Measurements from ENCODE around the gene TBC1D24. TPM values are rescaled to one million over a fixed set of nuclear protein-coding genes. Genes with fewer than 3 reads are reported as not detected.

TBC1D24 gene
- total and polyA plus RNA-seq, 2 donors (not counting 1 experiment from before 2014, with no cell fraction given), result 6.3 to 10.9 TPM

GRCh38 chr16:2516391-2517240 lies 41.7 kb downstream of the TBC1D24 start:
- H3K79me2 ChIP-seq (ENCODE audit: control insufficient read depth, insufficient read depth, low read length), result peaks cover 67% of the 10 kb centered on the region
- H3K4me2 ChIP-seq (ENCODE audit: extremely low read depth, insufficient read depth, low read length), result peak overlapping the region; percentile 89
- H3K4me1 ChIP-seq (ENCODE audit: control insufficient read depth, extremely low read depth, insufficient read depth, low read length), result peaks cover 20% of the 10 kb centered on the region
- H3K36me3 ChIP-seq (ENCODE audit: control insufficient read depth, insufficient read depth, low read length), result peaks cover 8% of the 10 kb centered on the region
- H3K27me3 ChIP-seq (ENCODE audit: control insufficient read depth, insufficient read depth, low read length), result no peaks in the 10 kb centered on the region
- no peak overlapping the region for H3K9ac ChIP-seq (ENCODE audit: insufficient read depth, low read length)
- no peak overlapping the region for H3K27ac ChIP-seq (ENCODE audit: insufficient read depth, low read length)
- H3K9me3 ChIP-seq (ENCODE audit: control insufficient read depth, insufficient read depth, low read depth, low read length), result no peaks in the 10 kb centered on the region
- no peak for TF ChIP-seq EZH2 (IDR thresholded peaks at IDR 0.05; ENCODE audit: low read length, missing control alignments)
- TF ChIP-seq CTCF (conservative IDR thresholded peaks at IDR 0.05 in 1 of 2, IDR thresholded peaks at IDR 0.05 in 1 of 2; ENCODE audit: low read depth in 1 of 2, low read length in 2 of 2), result no peak
- DNase-seq (ENCODE audit: low read depth in 2 of 2), result no peak
- H3K4me3 ChIP-seq (replicated peaks in 1 of 4; ENCODE audit: control extremely low read depth in 1 of 4, insufficient read depth in 1 of 4, low read depth in 3 of 4, low read length in 4 of 4), result peak overlapping the region in 2 of 4 experiments; percentile 1 to 96
- H2AFZ ChIP-seq (ENCODE audit: low read length), result no peak overlapping the region
- peaks cover 2% of the 10 kb centered on the region for H4K20me1 ChIP-seq (ENCODE audit: control insufficient read depth, extremely low read depth, insufficient read depth, low read length)

- no peak for TF ChIP-seq EZH2 (IDR thresholded peaks at IDR 0.05; ENCODE audit: low read length, missing control alignments)
- TF ChIP-seq CTCF (conservative IDR thresholded peaks at IDR 0.05 in 1 of 2, IDR thresholded peaks at IDR 0.05 in 1 of 2; ENCODE audit: low read depth in 1 of 2, low read length in 2 of 2), result no peak
- Histone ChIP-seq H3K4me3 (replicated peaks in 1 of 4; ENCODE audit: control extremely low read depth in 1 of 4, insufficient read depth in 1 of 4, low read depth in 3 of 4, low read length in 4 of 4) (no peak overlapping the region), H3K79me2 (ENCODE audit: control insufficient read depth, insufficient read depth, low read length) (peaks cover 70% of the 10 kb centered on the region), H3K36me3 (ENCODE audit: control insufficient read depth, insufficient read depth, low read length) (peaks cover 12% of the 10 kb centered on the region), H3K27me3 (ENCODE audit: control insufficient read depth, insufficient read depth, low read length) (no peaks in the 10 kb centered on the region), H4K20me1 (ENCODE audit: control insufficient read depth, extremely low read depth, insufficient read depth, low read length) (peaks cover 2% of the 10 kb centered on the region), H3K27ac (ENCODE audit: insufficient read depth, low read length) (peak overlapping the region; percentile 31), H3K4me1 (ENCODE audit: control insufficient read depth, extremely low read depth, insufficient read depth, low read length) (peaks cover 19% of the 10 kb centered on the region), H2AFZ (ENCODE audit: low read length) (no peak overlapping the region), H3K4me2 (ENCODE audit: extremely low read depth, insufficient read depth, low read length) (peak overlapping the region; percentile 27), H3K9me3 (ENCODE audit: control insufficient read depth, insufficient read depth, low read depth, low read length) (no peaks in the 10 kb centered on the region), H3K9ac (ENCODE audit: insufficient read depth, low read length) (no peak overlapping the region)
- DNase-seq (ENCODE audit: low read depth in 2 of 2), result no peak
Measured at GRCh38 chr16:2517954-2518605, 43.2 kb downstream of the TBC1D24 start.
